HUES64 (cell line): ENCODE measurements around the gene IER3IP1.
"Not testable (repeated sequence)": the region's sequence is repeated elsewhere in the genome, so short reads cannot be mapped to it uniquely, and the experiment has no call there.

Experiments used
- H3K27ac ChIP-seq: 2 replicates; pipeline ENCODE4 v1.7.0; 2013; ENCODE audit warnings: low read depth, low read length, inconsistent platforms
- H3K27me3 ChIP-seq: 2 replicates; pipeline ENCODE4 v1.6.1; 2013; ENCODE audit warnings: mild to moderate bottlenecking, low read length; ENCODE audit not compliant: insufficient read depth
- H3K36me3 ChIP-seq: 2 replicates; pipeline ENCODE4 v1.6.1; 2013; ENCODE audit warnings: mild to moderate bottlenecking, low read length; ENCODE audit not compliant: insufficient read depth
- H3K4me1 ChIP-seq: 2 replicates; pipeline ENCODE4 v1.6.1; 2013; ENCODE audit warnings: mild to moderate bottlenecking, low read length, moderate library complexity; ENCODE audit not compliant: insufficient read depth
- H3K4me3 ChIP-seq: 2 replicates; pipeline ENCODE4 v1.5.1; 2013; ENCODE audit warnings: mild to moderate bottlenecking, low read length, moderate library complexity
- H3K9ac ChIP-seq: 2 replicates; pipeline ENCODE4 v1.6.1; 2013; ENCODE audit warnings: mild to moderate bottlenecking, low read depth, low read length
- H3K9me3 ChIP-seq: 2 replicates; pipeline ENCODE4 v1.6.1; 2013; ENCODE audit warnings: low read depth, low read length; ENCODE audit not compliant: insufficient read depth
- WGBS: fragments of 150-250, 120-280 bp; methylation state at CpG from one replicate; pipeline ENCODE4 v1.1.7; 2013; ENCODE audit warnings: missing lambda C conversion rate; 5-methylcytosine and 5-hydroxymethylcytosine counted together

The IER3IP1 gene

GRCh38 chr18:47182156-47182555, 6.0 kb upstream of the IER3IP1 start:
- H3K9me3 ChIP-seq = peaks cover 22% of the 10 kb centered on the region
- not testable (repeated sequence) for H3K27me3 ChIP-seq, H3K27ac ChIP-seq, H3K4me1 ChIP-seq, H3K4me3 ChIP-seq, H3K36me3 ChIP-seq, H3K9ac ChIP-seq
- WGBS = 94% methylated on average over 5 of the region's 5 CpGs

DNA sequence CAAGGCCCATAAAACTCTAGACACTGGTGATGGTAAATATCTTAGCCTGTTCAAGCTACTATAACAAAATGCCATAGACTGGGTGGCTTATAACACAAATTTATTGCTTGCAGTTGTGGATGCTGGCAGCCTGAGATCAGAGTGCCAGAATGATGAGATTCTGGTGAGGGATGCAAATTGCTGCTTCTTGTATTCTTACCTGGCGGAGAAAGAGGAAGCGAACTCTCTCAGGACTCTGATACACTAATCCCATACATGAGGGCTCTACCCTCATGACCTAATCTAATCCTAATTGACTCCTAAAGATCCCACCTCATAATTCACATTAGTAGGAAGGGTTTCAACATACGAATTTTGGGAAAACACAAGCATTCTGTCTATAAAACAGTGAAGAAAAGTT, 4.6 kb upstream of the IER3IP1 start:
- WGBS = 96% methylated on average over 3 of the region's 3 CpGs
- Histone ChIP-seq H3K27ac (no peak overlapping the region), H3K9me3 (peaks cover 22% of the 10 kb centered on the region), H3K4me3 (no peak overlapping the region), H3K9ac (no peak overlapping the region), H3K4me1 (no peaks in the 10 kb centered on the region), H3K36me3 (no peaks in the 10 kb centered on the region), H3K27me3 (no peaks in the 10 kb centered on the region; the same call in 1 of the 2 replicates)

- Histone ChIP-seq H3K9me3 (peaks cover 12% of the 10 kb centered on the region), H3K27ac (no peak overlapping the region), H3K27me3 (no peaks in the 10 kb centered on the region; the same call in 1 of the 2 replicates), H3K4me3 (no peak overlapping the region), H3K4me1 (peaks cover 7% of the 10 kb centered on the region), H3K9ac (no peak overlapping the region), H3K36me3 (no peaks in the 10 kb centered on the region)
- 81% methylated on average over 4 of the region's 4 CpGs for WGBS
Observed at GRCh38 chr18:47179520-47179919, 3.4 kb upstream of the IER3IP1 start.

DNA sequence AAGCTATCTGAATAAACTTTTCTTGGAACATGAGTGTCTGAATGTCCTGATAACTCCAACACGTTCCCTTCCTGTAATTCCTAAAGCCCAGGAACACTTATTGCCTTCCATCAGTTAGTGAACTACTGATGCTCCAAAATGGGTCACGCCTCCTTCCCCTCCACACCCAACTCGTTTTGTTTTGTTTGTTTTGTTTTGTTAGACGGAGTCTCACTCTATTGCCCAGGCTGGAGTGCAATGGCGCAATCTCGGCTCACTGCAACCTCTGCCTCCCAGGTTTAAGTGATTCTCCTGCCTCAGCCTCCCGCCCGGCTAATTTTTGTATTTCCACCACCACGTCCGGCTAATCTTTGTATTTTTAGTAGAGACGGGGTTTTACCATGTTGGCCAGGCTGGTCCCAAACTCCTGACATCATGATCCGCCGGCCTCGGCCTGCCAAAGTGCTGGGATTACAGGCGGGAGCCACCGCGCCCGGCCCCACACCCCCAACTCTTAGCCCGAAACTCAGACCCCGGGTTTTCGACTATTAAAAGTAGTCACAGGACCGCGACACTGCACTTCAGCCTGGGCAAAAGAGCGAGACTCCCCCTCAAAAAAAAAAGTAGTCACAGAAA, 774 bp downstream of the IER3IP1 start:
- Histone ChIP-seq H3K9me3 (no peaks in the 10 kb centered on the region), H3K4me3 (peak overlapping the region; percentile 97), H3K27me3 (no peaks in the 10 kb centered on the region), H3K36me3 (0 out of 2 replicates have a peak, but pooled peaks cover 9% of the 10 kb centered on the region), H3K4me1 (peaks cover 7% of the 10 kb centered on the region), H3K9ac (peak overlapping the region; percentile 91), H3K27ac (peak overlapping the region; percentile 96)
- 6% methylated on average over 23 of the region's 24 CpGs for WGBS

DNA sequence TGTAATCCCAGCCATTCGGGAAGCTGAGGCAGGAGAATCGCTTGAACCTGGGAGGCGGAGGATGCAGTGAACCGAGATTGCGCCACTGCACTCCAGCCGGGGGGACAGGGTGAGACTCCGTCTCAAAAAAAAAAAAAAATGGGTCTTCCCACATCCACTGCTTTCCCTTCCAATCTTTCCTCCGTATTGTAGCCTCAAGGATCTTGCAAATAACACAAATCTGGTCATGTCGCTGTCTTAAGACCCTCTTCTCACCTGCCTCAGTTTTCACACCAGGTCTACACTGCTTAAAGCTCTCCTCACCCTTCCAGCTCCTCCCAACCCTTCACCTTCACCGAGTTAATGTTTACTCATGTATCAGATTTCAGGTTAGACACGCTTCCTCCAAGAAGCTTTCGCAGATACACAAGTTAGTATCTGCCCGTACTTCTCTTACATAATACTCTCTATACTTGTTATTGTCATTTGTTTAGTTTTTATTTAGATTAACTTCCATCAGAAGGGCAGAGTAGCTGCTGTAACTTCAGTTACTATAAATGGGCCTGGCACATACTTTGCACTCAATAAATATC, 1.5 kb downstream of the IER3IP1 start:
- H3K4me3 ChIP-seq = peak overlapping the region; percentile 97

GRCh38 chr18:47172476-47172875, 3.7 kb downstream of the IER3IP1 start:
- no peak overlapping the region for H3K9ac ChIP-seq
- peaks cover 7% of the 10 kb centered on the region for H3K4me1 ChIP-seq
- no peak overlapping the region for H3K27ac ChIP-seq
- H3K36me3 ChIP-seq = 0 out of 2 replicates have a peak, but pooled peaks cover 9% of the 10 kb centered on the region
- WGBS = 89% methylated on average over 2 of the region's 2 CpGs
- H3K9me3 ChIP-seq = no peaks in the 10 kb centered on the region
- H3K4me3 ChIP-seq = no peak overlapping the region
- no peaks in the 10 kb centered on the region for H3K27me3 ChIP-seq

More for the DNA sequence above, 1.5 kb downstream of the IER3IP1 start:
- no peaks in the 10 kb centered on the region for H3K9me3 ChIP-seq
- H3K9ac ChIP-seq = no peak overlapping the region
- H3K4me1 ChIP-seq = peaks cover 7% of the 10 kb centered on the region
- H3K27me3 ChIP-seq = no peaks in the 10 kb centered on the region
- H3K27ac ChIP-seq = no peak overlapping the region
- 83% methylated on average over 12 of the region's 13 CpGs for WGBS
- 0 out of 2 replicates have a peak, but pooled peaks cover 9% of the 10 kb centered on the region for H3K36me3 ChIP-seq

DNA sequence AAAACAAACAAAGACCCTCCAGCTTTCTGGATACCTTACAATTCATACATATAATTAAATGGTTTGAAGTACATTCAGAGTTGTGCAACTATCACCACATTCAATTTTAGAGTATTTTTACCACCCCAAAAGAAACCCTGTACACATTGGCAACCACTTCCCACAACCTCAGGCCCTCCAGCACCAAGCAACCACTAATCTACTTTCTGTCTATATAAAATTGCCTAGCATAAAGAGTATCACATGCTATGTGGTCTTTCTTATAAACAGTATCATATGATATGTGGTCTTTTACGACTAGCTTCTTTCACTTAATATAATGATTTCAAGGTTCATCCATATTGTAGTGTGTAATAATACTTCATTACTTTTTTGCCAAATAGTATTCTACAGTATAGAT, 7.3 kb downstream of the IER3IP1 start:
- Histone ChIP-seq H3K4me1 (no peaks in the 10 kb centered on the region), H3K4me3 (no peak overlapping the region), H3K36me3 (0 out of 2 replicates have a peak, but pooled peaks cover 7% of the 10 kb centered on the region), H3K27me3 (no peaks in the 10 kb centered on the region), H3K27ac (no peak overlapping the region), H3K9ac (no peak overlapping the region), H3K9me3 (no peaks in the 10 kb centered on the region)
- WGBS = no CpG with 5 or more reads among the region's 1 CpG

- Histone ChIP-seq H3K36me3 (peaks cover 8% of the 10 kb centered on the region; the same call in 1 of the 2 replicates), H3K27me3 (no peaks in the 10 kb centered on the region), H3K4me1 (no peaks in the 10 kb centered on the region), H3K9ac (no peak overlapping the region), H3K9me3 (no peaks in the 10 kb centered on the region), H3K4me3 (no peak overlapping the region), H3K27ac (no peak overlapping the region)
Observed at GRCh38 chr18:47168509-47168908, 7.7 kb downstream of the IER3IP1 start.

GRCh38 chr18:47166294-47166693, 9.9 kb downstream of the IER3IP1 start:
- H3K4me3 ChIP-seq = no peak overlapping the region
- 96% methylated on average over 2 of the region's 2 CpGs for WGBS

DNA sequence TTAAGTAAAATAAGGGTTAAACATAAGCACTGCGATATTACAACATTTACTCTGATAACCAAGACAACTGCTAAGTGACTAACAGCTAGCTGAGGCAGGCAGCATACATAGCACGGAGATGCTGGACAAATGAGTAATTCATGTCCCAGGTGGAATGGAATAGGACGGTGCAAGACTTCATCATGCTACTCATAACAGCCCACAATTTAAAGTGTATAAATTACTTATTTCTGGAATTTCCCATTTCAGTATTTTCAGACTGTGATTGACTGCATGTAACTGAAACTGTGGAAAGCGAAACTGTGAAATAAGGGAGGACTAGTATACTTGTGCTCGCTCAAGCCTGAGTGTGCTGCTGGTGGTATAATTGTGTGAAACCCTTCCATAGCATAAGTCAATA, 12.9 kb downstream of the IER3IP1 start:
- H3K36me3 ChIP-seq = peaks cover 2% of the 10 kb centered on the region; the same call in 1 of the 2 replicates
- WGBS = 91% methylated on average over 5 of the region's 5 CpGs
- no peak overlapping the region for H3K27ac ChIP-seq

More at GRCh38 chr18:47166294-47166693, 9.9 kb downstream of the IER3IP1 start:
- H3K9me3 ChIP-seq = no peaks in the 10 kb centered on the region
- H3K9ac ChIP-seq = no peak overlapping the region
- H3K27me3 ChIP-seq = no peaks in the 10 kb centered on the region
- H3K4me1 ChIP-seq = peaks cover 2% of the 10 kb centered on the region; the same call in 1 of the 2 replicates
- peaks cover 2% of the 10 kb centered on the region; the same call in 1 of the 2 replicates for H3K36me3 ChIP-seq
- no peak overlapping the region for H3K27ac ChIP-seq

GRCh38 chr18:47160256-47160655, 15.9 kb downstream of the IER3IP1 start:
- 93% methylated on average over 5 of the region's 5 CpGs for WGBS
- Histone ChIP-seq H3K9ac (no peak overlapping the region), H3K27ac (no peak overlapping the region), H3K9me3 (no peaks in the 10 kb centered on the region), H3K27me3 (no peaks in the 10 kb centered on the region), H3K4me1 (peaks cover 18% of the 10 kb centered on the region; the same call in 1 of the 2 replicates), H3K36me3 (peaks cover 14% of the 10 kb centered on the region), H3K4me3 (no peak overlapping the region)

More for the DNA sequence above, 12.9 kb downstream of the IER3IP1 start:
- no peaks in the 10 kb centered on the region for H3K9me3 ChIP-seq
- no peak overlapping the region for H3K9ac ChIP-seq
- H3K27me3 ChIP-seq = no peaks in the 10 kb centered on the region
- H3K4me1 ChIP-seq = peaks cover 18% of the 10 kb centered on the region; the same call in 1 of the 2 replicates
- no peak overlapping the region for H3K4me3 ChIP-seq
